GM12873 (cell line): ENCODE measurements around the gene PRKAA2.

Experiments
- TF ChIP-seq, protein P1 (sequence below): IDR thresholded peaks from 2 replicates; pipeline ENCODE4 v1.5.1; 2012; ENCODE audit warnings: low read depth, mild to moderate bottlenecking, moderate library complexity, low read length, control low read depth; ENCODE audit not compliant: insufficient read depth; ENCODE audit errors: missing control alignments

PRKAA2 gene

DNA sequence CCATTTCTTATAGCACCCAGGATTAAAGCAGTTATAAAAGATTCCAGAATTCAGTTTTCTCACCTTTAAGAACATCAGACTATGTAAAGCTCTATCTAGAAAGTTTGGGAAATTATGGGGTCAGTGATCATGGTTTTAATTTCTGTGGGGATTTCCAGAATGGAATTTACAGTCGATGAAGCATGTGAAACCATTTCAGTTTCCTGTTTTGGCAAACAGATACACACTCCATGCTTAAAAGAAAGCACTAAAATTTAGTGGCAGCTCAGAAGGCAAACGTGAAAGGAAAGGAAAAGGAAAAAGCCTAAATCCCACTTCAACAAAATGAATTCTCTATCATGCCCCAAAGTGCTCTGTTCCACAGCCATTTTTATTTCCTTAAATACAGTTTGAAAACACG is 113.7 kb downstream of the PRKAA2 start:
- TF ChIP-seq, protein P1, sequence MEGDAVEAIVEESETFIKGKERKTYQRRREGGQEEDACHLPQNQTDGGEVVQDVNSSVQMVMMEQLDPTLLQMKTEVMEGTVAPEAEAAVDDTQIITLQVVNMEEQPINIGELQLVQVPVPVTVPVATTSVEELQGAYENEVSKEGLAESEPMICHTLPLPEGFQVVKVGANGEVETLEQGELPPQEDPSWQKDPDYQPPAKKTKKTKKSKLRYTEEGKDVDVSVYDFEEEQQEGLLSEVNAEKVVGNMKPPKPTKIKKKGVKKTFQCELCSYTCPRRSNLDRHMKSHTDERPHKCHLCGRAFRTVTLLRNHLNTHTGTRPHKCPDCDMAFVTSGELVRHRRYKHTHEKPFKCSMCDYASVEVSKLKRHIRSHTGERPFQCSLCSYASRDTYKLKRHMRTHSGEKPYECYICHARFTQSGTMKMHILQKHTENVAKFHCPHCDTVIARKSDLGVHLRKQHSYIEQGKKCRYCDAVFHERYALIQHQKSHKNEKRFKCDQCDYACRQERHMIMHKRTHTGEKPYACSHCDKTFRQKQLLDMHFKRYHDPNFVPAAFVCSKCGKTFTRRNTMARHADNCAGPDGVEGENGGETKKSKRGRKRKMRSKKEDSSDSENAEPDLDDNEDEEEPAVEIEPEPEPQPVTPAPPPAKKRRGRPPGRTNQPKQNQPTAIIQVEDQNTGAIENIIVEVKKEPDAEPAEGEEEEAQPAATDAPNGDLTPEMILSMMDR: no peak
